Measurements from ENCODE around the gene OR5K1. TPM values are rescaled to one million over a fixed set of nuclear protein-coding genes. Genes with fewer than 3 reads are reported as not detected.

The OR5K1 gene
- total RNA-seq, 4 donors from 2014 or later, result not detected

- 93 to 100% methylated on average over 1 of the region's 1 CpG for WGBS, 2 donors
- H3K27me3 ChIP-seq, result no peaks in the 10 kb centered on the region
- intact Hi-C loops (cut with DNase I), result no loop called here
- peaks cover 0 to 69% (median 7%) of the 10 kb centered on the region in 3 donors for H3K36me3 ChIP-seq
- no peak for DNase-seq
- TF ChIP-seq CTCF (IDR thresholded peaks at IDR 0.05), result no peak
- TF ChIP-seq POLR2A (IDR thresholded peaks at IDR 0.05), result no peak
- H3K27ac ChIP-seq, result peak overlapping the region in 3 of 4 donors; percentile 27 to 39 (median 30)
- H3K4me1 ChIP-seq, result peaks cover 13 to 59% (median 15%) of the 10 kb centered on the region in 3 donors
- no peak overlapping the region for H3K4me3 ChIP-seq
- no peaks in the 10 kb centered on the region for H3K9me3 ChIP-seq
Measured at GRCh38 chr3:98519351-98519750, 56.4 kb downstream of the OR5K1 start.

- DNase-seq, result no peak
Measured at GRCh38 chr3:98521897-98522543, 59.0 kb downstream of the OR5K1 start.

More at GRCh38 chr3:98521897-98522543, 59.0 kb downstream of the OR5K1 start:
- TF ChIP-seq CTCF (IDR thresholded peaks at IDR 0.05), result no peak
- TF ChIP-seq POLR2A (IDR thresholded peaks at IDR 0.05), result no peak
- H3K4me1 ChIP-seq, result peaks cover 13 to 49% (median 15%) of the 10 kb centered on the region in 3 donors
- 0% methylated on average over 16 of the region's 16 CpGs for WGBS, 2 donors
- H3K36me3 ChIP-seq, result peaks cover 0 to 43% (median under 1%) of the 10 kb centered on the region in 3 donors
- H3K27me3 ChIP-seq, result no peaks in the 10 kb centered on the region
- H3K27ac ChIP-seq, result peak overlapping the region; percentile 94 to 99 (median 97)
- no peaks in the 10 kb centered on the region for H3K9me3 ChIP-seq
- peak overlapping the region; percentile 68 to 93 (median 78) for H3K4me3 ChIP-seq
- intact Hi-C loops (cut with DNase I), result no loop called here

Other genes starting within 250 kb of the OR5K1 start
- gene OR5H6, start 199.0 kb upstream of the OR5K1 start, total RNA-seq, result not detected
- not detected for gene OR5H2, start 180.7 kb upstream of the OR5K1 start, total RNA-seq
- gene OR5K4, start 109.3 kb upstream of the OR5K1 start, total RNA-seq, result not detected
- gene OR5K3, start 72.5 kb upstream of the OR5K1 start, total RNA-seq, result not detected
- gene OR5K2, start 34.5 kb downstream of the OR5K1 start, total RNA-seq, result not detected
- 100 to 1,000 TPM in 2 of 4 donors, 10 to 100 TPM in 2; 80.0 to 192 (median 109) TPM for gene CLDND1, start 59.7 kb downstream of the OR5K1 start, total RNA-seq
- 1 to 10 TPM; 1.5 to 2.7 (median 1.7) TPM for gene GPR15, start 68.8 kb downstream of the OR5K1 start, total RNA-seq
- 10 to 100 TPM; 18.3 to 23.6 (median 21.4) TPM for gene CPOX, start 130.4 kb downstream of the OR5K1 start, total RNA-seq